Stimulated activated CD4-positive, alpha-beta T cell treated with anti-CD3 and anti-CD28 coated beads, TNF-alpha, amount 100 ng/mL, for 48 hours (primary cell): ENCODE results near the gene ERCC1.

Source experiments
- DNase-seq, 3 donors: peaks; one replicate each; pipeline ENCODE4 v3.0.0-alpha.2; 2020; ENCODE audit warnings: low read depth in 3 of 3

ERCC1 gene

GRCh38 chr19:45364696-45365095 lies 59.0 kb downstream of the ERCC1 start:
- no peak for DNase-seq

GRCh38 chr19:45363861-45364459 lies 59.8 kb downstream of the ERCC1 start:
- no peak for DNase-seq

GRCh38 chr19:45362291-45362690 lies 61.4 kb downstream of the ERCC1 start:
- DNase-seq: no peak

- DNase-seq: no peak
Measured at GRCh38 chr19:45361608-45362007, 62.1 kb downstream of the ERCC1 start.

GRCh38 chr19:45358213-45358792 lies 65.4 kb downstream of the ERCC1 start:
- DNase-seq: no peak

GRCh38 chr19:45357445-45357783 lies 66.3 kb downstream of the ERCC1 start:
- DNase-seq: no peak
